HEK293 (cell line): ENCODE results near the gene FTO.
A peak's percentile ranks its signal among the peaks of the same experiment; 100 is the strongest.

ENCODE experiments used
- CTCF ChIA-PET: fragments of 350-600 bp; formaldehyde crosslinking; extraction: SDS; loops from one replicate; lab custom pipeline; 2021; ENCODE audit warnings: antibody characterized with exemption; lab: Yijun Ruan, JAX
- POLR2A ChIA-PET: fragments of 300-600 bp; formaldehyde crosslinking; extraction: SDS; loops from one replicate; lab custom pipeline; 2020; ENCODE audit warnings: antibody characterized with exemption, inconsistent platforms; lab: Yijun Ruan, JAX
- H3K27ac ChIP-seq: fragments of 200-500 bp; sonication (Bioruptor generic); 2 replicates; pipeline ENCODE4 v1.5.1; 2014; ENCODE audit warnings: low read depth, low read length, control low read depth, inconsistent platforms; ENCODE audit errors: extremely low read depth
- H3K36me3 ChIP-seq, 2 experiments: fragments of 200-500 bp in 1 of 2; sonication (Bioruptor generic) in 1 of 2; 1 replicate in 1 of 2; 2 replicates in 1 of 2; pipeline ENCODE4 v1.5.1; 2014 to 2017; ENCODE audit warnings: inconsistent platforms in 2 of 2, low read length in 2 of 2; ENCODE audit not compliant: control insufficient read depth in 2 of 2, insufficient read depth in 1 of 2
- H3K4me1 ChIP-seq: fragments of 200-500 bp; sonication (Bioruptor generic); 2 replicates; pipeline ENCODE4 v1.5.1; 2014; ENCODE audit warnings: mild to moderate bottlenecking, low read length, inconsistent platforms; ENCODE audit not compliant: control insufficient read depth, insufficient read depth
- H3K4me3 ChIP-seq: 2 replicates; pipeline ENCODE4 v1.5.1; 2011; ENCODE audit warnings: low read depth, mild to moderate bottlenecking, control low read depth, low read length, moderate library complexity
- H3K9me3 ChIP-seq: fragments of 200-500 bp; sonication (Bioruptor generic); 2 replicates; pipeline ENCODE4 v1.5.1; 2014; ENCODE audit warnings: low read depth, low read length, inconsistent platforms; ENCODE audit not compliant: control insufficient read depth, insufficient read depth
- FEZF1 ChIP-seq: fragments of 450-650 bp; formaldehyde crosslinking; IDR thresholded peaks from 2 replicates; pipeline ENCODE4 v1.5.1; 2016; ENCODE audit warnings: missing biosample characterization, missing genetic modification characterization
- SP3 ChIP-seq: fragments of 450-650 bp; formaldehyde crosslinking; IDR thresholded peaks from 2 replicates; pipeline ENCODE4 v1.5.1; 2016; ENCODE audit warnings: missing biosample characterization, missing genetic modification characterization
- YY2 ChIP-seq: fragments of 450-650 bp; formaldehyde crosslinking; IDR thresholded peaks from 2 replicates; pipeline ENCODE4 v1.5.1; 2016; ENCODE audit warnings: missing biosample characterization, missing genetic modification characterization
- ZNF112 ChIP-seq: fragments of 450-650 bp; formaldehyde crosslinking; IDR thresholded peaks from 2 replicates; pipeline ENCODE4 v1.5.0; 2017; ENCODE audit warnings: missing biosample characterization, missing genetic modification characterization
- ZNF266 ChIP-seq: fragments of 450-650 bp; formaldehyde crosslinking; IDR thresholded peaks from 2 replicates; pipeline ENCODE4 v1.5.1; 2016; ENCODE audit warnings: missing biosample characterization, missing genetic modification characterization, low read depth
- ZNF350 ChIP-seq: fragments of 450-650 bp; formaldehyde crosslinking; IDR thresholded peaks from 2 replicates; pipeline ENCODE4 v1.5.0; 2017; ENCODE audit warnings: missing biosample characterization, mild to moderate bottlenecking, missing genetic modification characterization
- ZNF37A ChIP-seq: fragments of 450-650 bp; IDR thresholded peaks from 2 replicates; pipeline ENCODE4 v1.5.1; 2018; ENCODE audit warnings: missing biosample characterization, missing genetic modification characterization
- ZNF664 ChIP-seq: fragments of 450-650 bp; formaldehyde crosslinking; IDR thresholded peaks from 2 replicates; pipeline ENCODE4 v1.5.1; 2016; ENCODE audit warnings: missing biosample characterization, missing genetic modification characterization
- ZSCAN30 ChIP-seq: fragments of 450-650 bp; IDR thresholded peaks from 2 replicates; pipeline ENCODE4 v1.5.1; 2018; ENCODE audit warnings: missing biosample characterization, mild to moderate bottlenecking, missing genetic modification characterization, moderate library complexity
- TF ChIP-seq, protein P1 (sequence below): fragments of 450-650 bp; formaldehyde crosslinking; conservative IDR thresholded peaks from 2 replicates; pipeline ENCODE4 v1.5.1; 2016; ENCODE audit warnings: low read depth, missing biosample characterization, missing genetic modification characterization
- TF ChIP-seq, protein P2 (sequence below): fragments of 450-650 bp; IDR thresholded peaks from 2 replicates; pipeline ENCODE4 v1.5.1; 2018; ENCODE audit warnings: missing biosample characterization, missing genetic modification characterization
- TF ChIP-seq, protein P3 (sequence below): fragments of 450-650 bp; formaldehyde crosslinking; IDR thresholded peaks from 2 replicates; pipeline ENCODE4 v1.5.1; 2016; ENCODE audit warnings: missing biosample characterization, missing genetic modification characterization

FTO gene

DNA sequence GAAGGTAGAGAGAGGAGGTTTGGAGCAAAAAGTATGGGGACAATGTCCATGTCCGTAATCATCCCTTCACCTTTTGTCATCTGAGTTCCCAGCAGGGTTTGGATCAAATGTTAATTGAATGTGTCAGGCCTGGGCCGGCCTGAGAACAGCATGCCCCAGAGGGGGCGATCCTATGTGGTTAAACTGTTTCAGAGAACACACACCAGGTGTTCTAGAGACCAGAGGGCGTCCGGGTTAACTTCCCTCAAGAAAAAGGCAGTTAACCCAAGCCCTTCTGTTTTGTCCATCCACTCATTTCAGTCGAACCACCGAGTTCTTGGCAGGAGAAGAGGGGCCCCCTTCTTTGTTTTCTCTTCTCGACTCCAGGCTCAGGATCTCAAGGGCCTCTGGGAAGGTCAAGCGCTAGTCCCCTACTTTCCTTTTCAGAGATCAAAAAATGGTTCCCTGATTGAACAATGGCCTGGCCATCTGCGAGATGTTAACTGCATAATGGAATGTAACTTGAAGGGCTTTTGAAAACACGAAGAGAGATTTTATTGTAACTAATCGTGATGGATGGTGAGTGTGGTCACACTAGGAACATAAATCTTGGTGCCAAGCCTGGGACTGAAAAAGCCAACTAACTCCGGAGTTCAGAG is 440.1 kb downstream of the FTO start:
- Histone ChIP-seq H3K9me3 (no peaks in the 10 kb centered on the region), H3K36me3 (no peaks in the 10 kb centered on the region), H3K4me3 (no peak overlapping the region), H3K4me1 (no peaks in the 10 kb centered on the region), H3K27ac (no peak overlapping the region)
- ChIA-PET POLR2A (no interaction called here), CTCF (no interaction called here)
- TF ChIP-seq YY2 (tag by site-specific recombination) = no peak
- TF ChIP-seq, protein P1, sequence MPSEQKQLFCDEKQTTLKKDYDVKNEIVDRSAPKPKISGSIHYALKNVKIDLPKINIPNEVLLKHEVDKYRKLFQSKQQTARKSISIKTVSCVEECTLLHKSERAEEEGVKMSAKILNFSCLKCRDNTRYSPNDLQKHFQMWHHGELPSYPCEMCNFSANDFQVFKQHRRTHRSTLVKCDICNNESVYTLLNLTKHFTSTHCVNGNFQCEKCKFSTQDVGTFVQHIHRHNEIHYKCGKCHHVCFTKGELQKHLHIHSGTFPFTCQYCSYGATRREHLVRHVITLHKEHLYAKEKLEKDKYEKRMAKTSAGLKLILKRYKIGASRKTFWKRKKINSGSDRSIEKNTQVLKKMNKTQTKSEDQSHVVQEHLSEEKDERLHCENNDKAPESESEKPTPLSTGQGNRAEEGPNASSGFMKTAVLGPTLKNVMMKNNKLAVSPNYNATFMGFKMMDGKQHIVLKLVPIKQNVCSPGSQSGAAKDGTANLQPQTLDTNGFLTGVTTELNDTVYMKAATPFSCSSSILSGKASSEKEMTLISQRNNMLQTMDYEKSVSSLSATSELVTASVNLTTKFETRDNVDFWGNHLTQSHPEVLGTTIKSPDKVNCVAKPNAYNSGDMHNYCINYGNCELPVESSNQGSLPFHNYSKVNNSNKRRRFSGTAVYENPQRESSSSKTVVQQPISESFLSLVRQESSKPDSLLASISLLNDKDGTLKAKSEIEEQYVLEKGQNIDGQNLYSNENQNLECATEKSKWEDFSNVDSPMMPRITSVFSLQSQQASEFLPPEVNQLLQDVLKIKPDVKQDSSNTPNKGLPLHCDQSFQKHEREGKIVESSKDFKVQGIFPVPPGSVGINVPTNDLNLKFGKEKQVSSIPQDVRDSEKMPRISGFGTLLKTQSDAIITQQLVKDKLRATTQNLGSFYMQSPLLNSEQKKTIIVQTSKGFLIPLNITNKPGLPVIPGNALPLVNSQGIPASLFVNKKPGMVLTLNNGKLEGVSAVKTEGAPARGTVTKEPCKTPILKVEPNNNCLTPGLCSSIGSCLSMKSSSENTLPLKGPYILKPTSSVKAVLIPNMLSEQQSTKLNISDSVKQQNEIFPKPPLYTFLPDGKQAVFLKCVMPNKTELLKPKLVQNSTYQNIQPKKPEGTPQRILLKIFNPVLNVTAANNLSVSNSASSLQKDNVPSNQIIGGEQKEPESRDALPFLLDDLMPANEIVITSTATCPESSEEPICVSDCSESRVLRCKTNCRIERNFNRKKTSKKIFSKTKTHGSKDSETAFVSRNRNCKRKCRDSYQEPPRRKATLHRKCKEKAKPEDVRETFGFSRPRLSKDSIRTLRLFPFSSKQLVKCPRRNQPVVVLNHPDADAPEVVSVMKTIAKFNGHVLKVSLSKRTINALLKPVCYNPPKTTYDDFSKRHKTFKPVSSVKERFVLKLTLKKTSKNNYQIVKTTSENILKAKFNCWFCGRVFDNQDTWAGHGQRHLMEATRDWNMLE (tag by site-specific recombination) = no peak

DNA sequence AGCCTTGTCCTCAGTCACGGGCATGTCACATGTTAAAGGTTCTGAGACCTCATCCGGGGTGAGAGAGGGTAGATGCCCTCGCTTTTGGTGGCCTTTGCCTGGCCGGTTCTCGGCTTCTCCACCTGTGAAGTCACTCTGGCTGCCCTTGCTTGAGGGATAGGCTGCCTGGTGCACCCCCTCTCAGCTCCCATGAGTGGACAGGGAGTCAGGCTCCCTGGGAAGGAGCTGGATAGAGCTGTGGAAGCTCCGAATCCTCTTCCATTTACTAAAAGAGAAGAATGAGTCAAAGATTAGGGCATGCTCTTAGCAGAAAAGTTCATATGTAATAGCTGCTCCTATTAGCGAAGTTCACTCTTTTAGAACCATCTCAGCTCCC is 440.6 kb downstream of the FTO start:
- no peaks in the 10 kb centered on the region for H3K9me3 ChIP-seq
- CTCF ChIA-PET = interaction anchor here (0.8 kb wide), 1 partner anchor 252 kb away, joined by 3 read pairs; no protein-coding TSS in a partner anchor
- no peak overlapping the region for H3K27ac ChIP-seq
- TF ChIP-seq ZNF266 (tag by site-specific recombination) (no peak), ZNF664 (tag by site-specific recombination) (no peak), ZSCAN30 (tag by site-specific recombination) (no peak), FEZF1 (no peak)
- no peaks in the 10 kb centered on the region for H3K4me1 ChIP-seq
- no peaks in the 10 kb centered on the region for H3K36me3 ChIP-seq
- POLR2A ChIA-PET = no interaction called here
- H3K4me3 ChIP-seq = no peak overlapping the region

DNA sequence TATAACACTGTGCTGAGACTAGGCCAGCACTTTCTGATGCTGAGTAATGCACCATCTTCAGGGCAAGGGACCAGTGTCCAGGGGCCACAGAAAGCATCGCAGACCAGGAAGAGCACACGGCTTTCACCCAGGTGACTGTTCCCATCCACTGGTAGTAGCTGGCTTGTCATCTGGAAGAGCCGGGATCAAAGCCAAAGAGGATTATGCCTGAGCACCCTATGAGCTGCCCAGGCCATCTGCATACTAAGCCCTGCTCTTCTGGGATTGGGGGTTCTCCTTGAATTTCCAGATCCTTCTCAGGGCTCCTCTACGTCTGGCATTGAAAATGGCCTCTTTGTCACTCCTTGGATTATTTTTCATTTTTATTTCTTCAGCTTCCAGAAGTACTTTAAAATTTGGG is 441.9 kb downstream of the FTO start:
- Histone ChIP-seq H3K27ac (no peak overlapping the region), H3K4me1 (no peaks in the 10 kb centered on the region), H3K9me3 (no peaks in the 10 kb centered on the region), H3K36me3 (no peaks in the 10 kb centered on the region), H3K4me3 (no peak overlapping the region)
- CTCF ChIA-PET = interaction anchor here (0.8 kb wide), 1 partner anchor 75 kb away, joined by 3 read pairs; no protein-coding TSS in a partner anchor
- POLR2A ChIA-PET = no interaction called here
- TF ChIP-seq, protein P2, sequence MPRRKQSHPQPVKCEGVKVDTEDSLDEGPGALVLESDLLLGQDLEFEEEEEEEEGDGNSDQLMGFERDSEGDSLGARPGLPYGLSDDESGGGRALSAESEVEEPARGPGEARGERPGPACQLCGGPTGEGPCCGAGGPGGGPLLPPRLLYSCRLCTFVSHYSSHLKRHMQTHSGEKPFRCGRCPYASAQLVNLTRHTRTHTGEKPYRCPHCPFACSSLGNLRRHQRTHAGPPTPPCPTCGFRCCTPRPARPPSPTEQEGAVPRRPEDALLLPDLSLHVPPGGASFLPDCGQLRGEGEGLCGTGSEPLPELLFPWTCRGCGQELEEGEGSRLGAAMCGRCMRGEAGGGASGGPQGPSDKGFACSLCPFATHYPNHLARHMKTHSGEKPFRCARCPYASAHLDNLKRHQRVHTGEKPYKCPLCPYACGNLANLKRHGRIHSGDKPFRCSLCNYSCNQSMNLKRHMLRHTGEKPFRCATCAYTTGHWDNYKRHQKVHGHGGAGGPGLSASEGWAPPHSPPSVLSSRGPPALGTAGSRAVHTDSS (tag by site-specific recombination) = no peak
- TF ChIP-seq SP3 = no peak

DNA sequence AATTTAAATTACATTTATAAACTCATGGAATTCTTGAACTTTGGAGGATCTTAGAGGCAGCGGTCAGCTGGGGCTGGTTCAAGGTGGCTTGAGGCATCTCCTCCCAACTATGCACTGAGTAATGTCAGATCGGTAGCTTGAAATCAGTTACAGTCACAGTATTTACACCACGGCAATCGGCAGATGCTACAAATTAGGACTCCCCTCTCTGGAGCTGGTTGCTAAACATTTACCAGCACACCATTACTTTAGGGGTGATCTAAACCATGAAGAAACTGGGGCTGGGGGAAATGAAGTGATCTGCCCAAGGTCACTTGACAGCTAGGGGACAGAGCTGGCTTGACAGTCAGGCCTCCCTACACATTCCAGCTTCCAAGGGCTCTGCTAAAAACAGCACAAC is 445.0 kb downstream of the FTO start:
- Histone ChIP-seq H3K36me3 (no peaks in the 10 kb centered on the region), H3K4me1 (no peaks in the 10 kb centered on the region), H3K9me3 (no peaks in the 10 kb centered on the region)
- TF ChIP-seq ZNF350 (tag by site-specific recombination) (no peak), ZNF112 (tag by site-specific recombination) (peak; percentile 92), ZNF37A (tag by site-specific recombination) (no peak)
- TF ChIP-seq, protein P3, sequence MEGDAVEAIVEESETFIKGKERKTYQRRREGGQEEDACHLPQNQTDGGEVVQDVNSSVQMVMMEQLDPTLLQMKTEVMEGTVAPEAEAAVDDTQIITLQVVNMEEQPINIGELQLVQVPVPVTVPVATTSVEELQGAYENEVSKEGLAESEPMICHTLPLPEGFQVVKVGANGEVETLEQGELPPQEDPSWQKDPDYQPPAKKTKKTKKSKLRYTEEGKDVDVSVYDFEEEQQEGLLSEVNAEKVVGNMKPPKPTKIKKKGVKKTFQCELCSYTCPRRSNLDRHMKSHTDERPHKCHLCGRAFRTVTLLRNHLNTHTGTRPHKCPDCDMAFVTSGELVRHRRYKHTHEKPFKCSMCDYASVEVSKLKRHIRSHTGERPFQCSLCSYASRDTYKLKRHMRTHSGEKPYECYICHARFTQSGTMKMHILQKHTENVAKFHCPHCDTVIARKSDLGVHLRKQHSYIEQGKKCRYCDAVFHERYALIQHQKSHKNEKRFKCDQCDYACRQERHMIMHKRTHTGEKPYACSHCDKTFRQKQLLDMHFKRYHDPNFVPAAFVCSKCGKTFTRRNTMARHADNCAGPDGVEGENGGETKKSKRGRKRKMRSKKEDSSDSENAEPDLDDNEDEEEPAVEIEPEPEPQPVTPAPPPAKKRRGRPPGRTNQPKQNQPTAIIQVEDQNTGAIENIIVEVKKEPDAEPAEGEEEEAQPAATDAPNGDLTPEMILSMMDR (tag by site-specific recombination) = no peak
- TF ChIP-seq, all 188 proteins: peak for 1
- ChIA-PET CTCF (no interaction called here), POLR2A (no interaction called here)
- no peak overlapping the region for H3K4me3 ChIP-seq
- no peak overlapping the region for H3K27ac ChIP-seq
